Activated CD8-positive, alpha-beta memory T cell treated with anti-CD3 and anti-CD28 coated beads for 48 hours (primary cell): ENCODE results near the gene KSR1.
A peak's percentile ranks its signal among the peaks of the same experiment; 100 is the strongest.

Experiments
- DNase-seq, 3 experiments: peaks; one replicate each; pipeline ENCODE4 v3.0.0-alpha.2; 2020; ENCODE audit warnings: low read depth in 2 of 3, low spot score in 2 of 3

The KSR1 gene

GRCh38 chr17:27532269-27533263 is 76.3 kb downstream of the KSR1 start:
- no peak for DNase-seq

DNA sequence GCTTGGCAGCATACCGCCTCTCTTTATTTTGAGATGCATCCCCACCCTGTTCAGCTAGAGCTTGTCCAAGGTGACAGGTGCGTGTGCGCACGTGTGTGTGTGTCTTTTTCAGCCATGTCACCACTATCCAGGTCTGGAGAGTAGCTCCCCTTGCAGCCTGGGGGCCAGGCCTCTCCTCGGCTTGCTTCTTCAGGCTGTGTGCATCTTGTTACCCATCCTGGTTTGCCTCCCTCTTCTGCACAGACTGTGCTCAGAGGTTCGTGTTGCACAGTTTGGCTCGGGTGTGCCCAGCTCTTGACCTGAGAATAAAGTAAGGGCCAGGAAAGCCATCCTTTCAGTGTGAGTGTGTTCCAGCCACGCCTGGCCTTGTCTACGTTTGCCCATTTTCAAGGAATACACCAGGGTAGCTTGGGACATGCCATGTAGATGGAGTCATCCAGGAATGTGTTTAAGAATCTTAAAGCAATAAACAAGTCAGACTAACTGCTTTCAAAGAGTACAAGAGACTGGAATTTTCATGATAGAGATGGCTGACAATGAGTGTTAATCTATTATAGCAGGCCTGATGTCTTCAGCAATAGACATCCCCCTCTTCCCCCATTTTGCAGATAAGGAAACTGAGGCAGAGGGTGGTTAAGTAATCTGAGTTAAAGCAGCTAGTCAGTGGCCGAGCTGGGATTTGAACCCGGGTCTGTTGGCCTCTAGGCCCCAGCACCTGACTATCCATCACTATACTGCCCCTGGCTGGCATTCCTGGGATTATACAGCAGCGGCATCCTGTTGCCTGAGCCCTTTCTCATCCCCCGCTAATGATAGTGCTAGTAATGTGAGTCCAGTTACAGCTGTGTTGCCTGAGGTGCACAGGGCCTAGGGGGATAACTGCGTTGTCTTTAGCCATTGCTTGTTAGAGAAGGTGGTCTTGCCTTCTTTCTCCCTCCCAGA is 77.9 kb downstream of the KSR1 start:
- no peak for DNase-seq

DNA sequence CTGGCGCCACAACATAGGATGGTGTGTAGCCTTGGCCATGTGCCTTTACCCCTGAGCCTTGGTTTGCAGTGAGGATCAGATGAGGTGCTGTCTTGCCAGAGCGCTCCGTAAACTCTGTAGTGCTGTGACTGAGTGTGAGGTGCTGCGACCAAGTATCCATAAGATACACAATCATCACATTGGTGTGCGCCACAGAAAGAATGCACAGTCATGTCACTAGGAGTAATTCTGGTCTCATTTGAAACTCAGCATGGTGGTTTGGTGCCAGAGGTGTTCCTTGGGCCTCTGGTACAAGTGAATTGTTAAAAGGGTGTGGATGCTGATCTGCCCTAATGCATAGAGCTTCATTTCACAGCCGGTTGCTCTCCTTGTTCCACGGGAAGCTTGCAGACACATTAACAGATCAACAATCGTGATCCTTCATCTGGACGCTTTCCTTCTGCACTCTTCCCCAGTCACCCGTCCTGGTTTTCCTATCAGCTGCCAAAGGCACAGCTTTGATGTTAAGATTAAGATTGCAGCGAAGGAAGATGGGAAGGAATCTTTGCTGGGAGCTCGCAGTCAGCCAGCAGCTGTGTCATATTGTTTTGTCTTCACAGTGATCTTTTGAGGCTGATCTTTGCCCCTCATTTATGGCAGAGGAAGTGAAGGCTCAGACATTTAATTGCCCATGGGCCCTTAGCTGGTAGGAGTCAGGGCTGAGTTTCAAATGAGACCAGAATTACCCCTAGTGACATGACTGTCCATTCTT is 79.1 kb downstream of the KSR1 start:
- no peak for DNase-seq

DNA sequence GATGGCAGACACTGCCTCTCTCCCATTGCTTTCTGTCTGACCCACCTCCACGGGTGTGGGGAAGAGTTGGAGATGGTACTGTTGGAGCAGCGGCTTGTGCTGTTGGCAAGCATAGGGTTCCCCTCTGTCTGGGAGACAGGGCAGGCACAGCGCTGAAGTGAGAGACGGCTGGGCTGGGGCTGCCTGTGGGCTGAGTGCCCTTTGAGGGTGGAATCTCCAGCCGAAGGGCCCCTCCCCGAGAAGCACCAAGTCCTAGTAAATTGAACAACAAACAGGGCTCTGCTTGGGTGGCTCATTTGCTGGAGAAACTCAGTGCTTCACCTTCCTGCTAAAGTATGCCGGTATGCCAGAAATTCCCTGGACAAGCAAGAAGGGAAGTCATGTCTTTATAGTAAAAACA is 79.7 kb downstream of the KSR1 start:
- no peak for DNase-seq

DNA sequence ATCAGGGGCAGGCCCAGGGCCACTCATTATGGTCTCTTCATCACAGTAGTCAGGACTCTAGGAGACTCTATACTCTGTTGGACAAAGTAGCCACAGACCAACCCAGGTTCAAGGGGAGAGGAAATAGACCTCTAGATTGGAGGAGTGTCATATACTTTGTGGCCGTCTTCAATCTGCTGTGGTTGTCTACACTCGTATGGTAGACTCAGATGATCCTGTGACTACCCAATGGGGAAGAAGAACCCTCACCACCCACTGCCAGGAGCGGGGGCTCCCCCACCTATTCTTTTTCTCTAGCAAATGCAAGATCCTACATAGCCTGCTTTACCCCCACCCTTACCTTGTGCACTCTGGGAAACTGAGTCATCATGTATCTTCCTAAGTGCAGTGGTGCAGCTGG is 80.5 kb downstream of the KSR1 start:
- no peak for DNase-seq

DNA sequence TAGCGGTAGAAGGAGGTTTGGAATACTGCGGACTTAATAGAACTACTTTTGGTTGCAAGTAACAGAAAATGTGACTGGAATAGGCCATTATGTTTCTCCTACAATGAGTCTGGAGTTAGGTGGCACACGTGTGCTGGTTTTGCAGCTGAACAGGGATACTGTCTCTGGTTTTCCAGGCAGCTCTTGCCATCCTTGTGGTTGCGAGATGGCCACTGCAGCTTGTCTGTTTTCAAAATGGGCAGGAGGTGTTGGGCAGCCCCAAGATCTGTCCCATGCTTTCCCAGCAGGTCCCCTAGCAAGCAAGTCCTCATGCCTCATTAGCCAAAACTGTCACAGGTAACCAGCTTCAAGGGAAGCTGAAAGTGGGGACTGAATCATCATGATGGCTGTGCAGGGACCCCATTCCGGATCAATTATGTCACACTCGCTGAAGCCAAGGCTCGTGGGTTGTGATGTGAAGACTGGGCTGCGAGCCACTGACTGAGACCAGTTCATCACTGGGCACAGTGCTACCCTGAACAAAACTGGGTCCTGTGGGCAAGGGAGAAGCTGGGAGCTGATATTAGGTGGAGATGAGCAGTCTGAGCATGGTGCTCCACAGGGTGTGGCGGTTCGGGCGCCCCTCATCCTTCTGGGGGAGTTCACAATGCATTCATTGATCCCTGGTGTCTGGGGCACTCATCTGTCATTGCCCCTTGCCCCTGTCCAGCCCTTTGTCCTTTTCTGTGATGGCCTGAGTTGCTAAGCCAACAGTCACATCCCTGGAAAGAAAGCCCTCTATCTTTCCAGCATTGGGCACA is 82.1 kb downstream of the KSR1 start:
- DNase-seq, result no peak

- DNase-seq, result no peak
Observed at GRCh38 chr17:27539152-27539551, 82.9 kb downstream of the KSR1 start.

DNA sequence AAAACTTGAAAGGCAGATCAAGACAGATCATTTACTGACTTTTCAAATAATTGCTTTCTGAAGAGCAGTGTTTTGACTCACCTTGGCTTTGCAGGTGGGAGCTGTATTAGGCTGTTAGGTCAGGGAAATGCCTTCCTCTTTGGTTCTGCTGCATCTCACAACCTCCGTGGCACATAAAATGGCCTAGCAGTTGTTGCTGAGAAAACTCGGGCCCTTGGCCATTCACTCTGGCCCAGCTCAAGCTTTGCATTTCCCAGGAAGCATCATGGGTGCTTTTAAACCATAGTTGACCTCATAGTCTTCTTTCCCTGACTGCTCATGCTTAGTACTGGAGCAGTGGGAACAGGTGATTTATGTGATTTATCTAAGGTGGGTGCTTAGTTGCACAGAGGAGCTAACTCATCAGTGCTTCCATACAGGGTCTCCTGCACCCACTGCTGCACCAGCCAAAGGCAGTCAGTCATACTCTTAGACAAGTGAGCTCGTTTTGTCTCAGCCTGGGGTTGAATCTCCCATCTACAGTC is 83.6 kb downstream of the KSR1 start:
- DNase-seq, result no peak

GRCh38 chr17:27540318-27541101 is 84.3 kb downstream of the KSR1 start:
- no peak for DNase-seq

- DNase-seq, result no peak
Observed at GRCh38 chr17:27541301-27542023, 85.2 kb downstream of the KSR1 start.

DNA sequence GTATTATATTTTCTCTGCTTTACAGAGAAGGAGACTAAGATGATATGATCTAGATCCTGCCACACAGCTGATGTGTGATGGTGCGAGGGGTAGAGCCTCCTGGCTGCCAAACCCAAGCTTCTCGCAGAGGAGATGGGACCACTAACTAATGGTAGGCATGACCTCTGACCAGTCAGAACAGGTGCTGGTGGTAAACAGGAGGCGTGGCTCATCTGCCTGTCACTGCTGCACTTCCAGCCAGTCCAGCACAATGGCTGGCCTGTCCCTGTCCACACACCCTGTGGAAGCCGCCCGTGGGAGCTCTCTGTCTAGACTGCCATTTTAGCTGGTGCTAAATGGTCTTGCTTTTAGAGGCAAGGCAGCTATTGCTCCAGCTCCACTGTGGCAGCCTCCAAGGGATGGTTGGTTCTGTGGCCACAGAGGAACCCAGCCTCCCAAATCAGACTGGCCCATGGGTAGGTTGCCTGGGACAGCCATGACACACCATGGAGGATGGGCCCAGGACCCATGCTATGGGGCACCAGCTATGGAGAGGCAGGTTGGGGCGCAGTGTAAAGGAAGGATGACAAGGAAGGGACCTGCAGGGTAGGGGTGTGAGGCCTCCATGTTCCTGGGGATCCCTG is 86.7 kb downstream of the KSR1 start:
- no peak for DNase-seq

GRCh38 chr17:27543464-27543856 is 87.2 kb downstream of the KSR1 start:
- DNase-seq, result no peak

DNA sequence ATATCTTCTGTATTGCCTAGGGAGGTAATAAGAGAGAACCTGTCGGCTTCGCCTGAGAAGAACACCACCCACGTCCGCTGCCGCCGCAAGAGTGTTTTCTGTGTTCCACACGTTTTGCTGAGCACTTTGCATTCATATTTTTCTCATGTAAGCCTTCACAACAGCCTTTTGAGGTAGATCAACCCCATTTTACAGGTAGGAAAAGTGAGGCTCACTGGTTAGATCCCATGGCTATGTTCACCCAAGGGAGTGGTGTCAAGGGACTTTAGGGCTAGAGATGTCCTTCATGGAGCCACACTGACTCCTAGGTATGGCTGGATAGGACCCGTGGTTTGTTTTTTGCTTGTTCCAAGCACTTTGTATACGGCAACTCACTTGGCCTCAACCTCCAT is 87.7 kb downstream of the KSR1 start:
- no peak for DNase-seq

DNA sequence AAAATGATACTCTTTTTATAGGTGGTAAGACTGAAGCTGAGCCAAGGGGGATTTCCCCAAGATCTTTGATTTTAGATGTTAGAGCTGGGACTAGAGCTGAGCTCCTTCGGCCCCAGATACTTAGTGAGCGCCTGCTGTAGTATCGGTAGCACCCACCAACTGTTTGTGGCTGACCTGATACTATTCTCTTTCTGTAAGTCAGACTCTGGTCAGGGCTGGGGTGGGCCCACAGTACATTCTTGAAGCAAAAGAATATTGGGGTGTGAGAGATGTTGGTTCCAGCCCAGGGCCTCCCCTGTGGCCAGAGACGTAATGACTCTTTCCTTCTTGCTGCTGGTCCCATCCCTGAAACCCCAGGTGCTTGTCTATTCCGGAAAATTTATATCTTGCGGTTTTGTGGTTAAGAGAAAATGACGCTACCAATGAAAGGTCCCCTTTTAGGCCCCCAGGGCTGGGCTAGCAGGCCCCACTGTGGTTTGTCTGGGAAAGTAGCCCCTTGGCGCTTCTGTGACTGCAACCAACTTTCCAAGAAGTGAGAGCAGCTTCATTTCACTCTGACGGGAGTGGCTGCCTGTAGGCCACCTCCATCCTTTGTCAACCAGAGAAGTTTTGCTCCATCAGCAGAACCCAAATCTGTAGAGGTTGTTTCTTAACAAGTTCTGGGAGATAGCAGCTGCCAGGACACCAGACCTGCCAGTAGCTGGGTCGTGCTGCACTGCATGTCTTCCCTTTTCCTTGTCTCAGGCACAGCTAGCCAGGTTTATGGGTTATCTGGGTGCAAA is 88.3 kb downstream of the KSR1 start:
- DNase-seq, result peak; percentile 44 to 69 (median 64)

DNA sequence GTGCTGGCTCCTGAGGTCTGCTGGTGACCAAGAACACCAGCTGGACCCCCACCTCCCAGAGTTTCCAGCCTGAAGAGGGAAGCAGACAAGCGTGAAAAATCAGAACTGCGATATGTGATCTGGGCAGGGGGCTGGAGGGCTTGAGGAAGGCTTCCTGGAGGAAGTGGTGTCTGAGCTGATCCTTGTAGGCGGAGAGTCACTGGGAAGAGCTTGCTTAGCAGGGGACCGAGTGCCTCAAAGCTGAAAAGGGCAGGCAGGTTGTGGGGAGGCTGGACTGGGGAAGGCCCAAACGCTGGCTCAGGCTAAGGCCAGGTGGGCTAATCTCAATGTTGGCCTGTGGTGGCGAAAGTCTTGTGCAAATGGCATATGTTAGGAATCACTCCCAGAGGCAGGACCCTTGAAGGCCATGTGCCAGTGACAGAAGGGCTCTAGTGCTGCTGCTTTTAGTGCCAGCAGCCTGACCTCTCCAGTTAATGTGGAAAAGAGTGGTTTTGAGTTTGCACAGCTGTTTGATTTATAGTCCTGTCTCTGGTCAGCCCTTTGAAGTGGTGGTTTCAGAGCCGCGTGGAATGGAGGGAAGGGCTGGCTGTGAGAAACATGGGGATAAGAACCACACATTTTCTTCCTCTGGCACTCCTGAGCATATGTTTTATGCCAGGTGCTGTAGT is 89.4 kb downstream of the KSR1 start:
- no peak for DNase-seq

DNA sequence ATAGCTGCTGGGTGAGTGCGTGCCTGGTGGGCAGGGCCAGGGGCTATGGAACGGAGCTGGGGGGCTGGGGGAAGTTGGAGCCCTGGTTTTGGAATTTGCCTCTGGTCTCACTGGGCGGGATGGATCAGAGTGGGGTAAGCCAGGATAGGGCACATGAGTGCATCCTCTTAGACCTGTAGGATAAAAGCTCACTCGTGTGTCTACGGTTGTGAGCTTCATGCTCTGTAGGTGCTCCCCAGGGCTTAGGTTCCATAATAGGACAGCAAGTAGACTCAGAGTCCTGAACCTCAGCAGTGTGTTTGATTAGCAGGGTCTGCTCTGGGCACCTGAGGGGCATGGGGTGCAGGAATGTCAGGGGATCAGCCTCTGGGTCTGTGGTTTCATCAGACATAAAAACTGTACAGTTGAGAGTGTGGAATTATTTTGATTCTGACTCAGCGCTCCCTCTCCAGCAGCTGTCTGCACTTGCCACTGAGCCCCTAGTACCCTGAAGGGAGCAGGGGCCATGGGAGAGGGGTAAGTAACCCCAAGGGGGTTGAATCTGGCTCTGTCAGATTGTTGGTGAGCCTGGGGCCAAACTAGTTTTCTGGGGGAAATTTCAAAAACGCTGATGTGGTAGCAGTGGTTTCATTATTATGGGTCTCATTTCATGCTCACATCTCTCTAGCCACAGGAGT is 90.5 kb downstream of the KSR1 start:
- DNase-seq, result no peak
